SK-N-SH (cell line): ENCODE results near the gene GALNT13. TPM values are rescaled to one million over a fixed set of nuclear protein-coding genes. Genes with fewer than 3 reads are reported as not detected.

Source experiments
- CTCF ChIA-PET: fragments of 300-600, 350-600 bp; formaldehyde crosslinking; extraction: SDS; loops from one replicate; lab custom pipeline; 2021; lab: Yijun Ruan, JAX
- POLR2A ChIA-PET: fragments of 350-600 bp; sonication (Branson Sonifier 250); formaldehyde crosslinking; extraction: SDS; loops from one replicate; lab custom pipeline; 2020; ENCODE audit warnings: antibody characterized with exemption, inconsistent platforms; lab: Yijun Ruan, JAX
- DNase-seq: peaks from one replicate; pipeline ENCODE4 v3.0.0; 2012
- H2AFZ ChIP-seq: fragments of 200-600 bp; sonication (generic); 2 replicates; pipeline ENCODE4 v1.8.1; 2016; ENCODE audit warnings: antibody characterized with exemption, mild to moderate bottlenecking, low read depth
- H3F3A ChIP-seq: fragments of 200-600 bp; sonication (generic); replicated peaks from 2 replicates; pipeline ENCODE3; 2016; ENCODE audit warnings: antibody characterized with exemption, mild to moderate bottlenecking; ENCODE audit not compliant: insufficient read depth
- H3K27ac ChIP-seq, 2 experiments: fragments of 200-500 bp in 1 of 2; fragments of 200-600 bp in 1 of 2; sonication (Bioruptor generic) in 1 of 2; sonication (generic), shearing (Covaris generic) in 1 of 2; 2 replicates each; pipeline versions ENCODE4 v1.5.1 to v1.6.1; 2014 to 2016; ENCODE audit warnings: low read depth in 2 of 2, inconsistent platforms in 1 of 2, low read length in 1 of 2, mild to moderate bottlenecking in 1 of 2, mixed read lengths in 1 of 2
- H3K27me3 ChIP-seq: fragments of 200-600 bp; sonication (generic), shearing (Covaris generic); 2 replicates; pipeline ENCODE4 v1.6.1; 2016; ENCODE audit warnings: mixed run types; ENCODE audit not compliant: insufficient read depth
- H3K36me3 ChIP-seq, 2 experiments: fragments of 200-500 bp in 1 of 2; fragments of 200-600 bp in 1 of 2; sonication (Bioruptor generic) in 1 of 2; sonication (generic) in 1 of 2; replicated peaks in 1 of 2; 2 replicates each; pipeline versions ENCODE3 to v1.5.1; 2014 to 2016; ENCODE audit warnings: low read length in 1 of 2, mild to moderate bottlenecking in 1 of 2; ENCODE audit not compliant: insufficient read depth in 2 of 2, control insufficient read depth in 1 of 2
- H3K4me1 ChIP-seq, 2 experiments: fragments of 200-500 bp in 1 of 2; fragments of 200-600 bp in 1 of 2; sonication (Bioruptor generic) in 1 of 2; sonication (generic), shearing (Covaris generic) in 1 of 2; 2 replicates each; pipeline versions ENCODE4 v1.5.1 to v1.6.1; 2014 to 2016; ENCODE audit warnings: low read depth in 1 of 2, low read length in 1 of 2, mixed run types in 1 of 2; ENCODE audit not compliant: insufficient read depth in 2 of 2, control insufficient read depth in 1 of 2
- H3K4me2 ChIP-seq: fragments of 200-600 bp; sonication (generic), shearing (Covaris generic); 2 replicates; pipeline ENCODE4 v1.6.1; 2017; ENCODE audit warnings: mixed run types
- H3K4me3 ChIP-seq, 2 experiments: fragments of 200-500 bp in 1 of 2; fragments of 200-600 bp in 1 of 2; sonication (Bioruptor generic) in 1 of 2; sonication (generic), shearing (Covaris generic) in 1 of 2; 2 replicates each; pipeline versions ENCODE4 v1.5.1 to v1.8.1; 2014 to 2016; ENCODE audit warnings: low read depth in 2 of 2, inconsistent platforms in 1 of 2, low read length in 1 of 2, mild to moderate bottlenecking in 1 of 2, mixed read lengths in 1 of 2, moderate library complexity in 1 of 2
- H3K79me2 ChIP-seq: fragments of 200-600 bp; sonication (generic); 2 replicates; pipeline ENCODE4 v1.8.1; 2017; ENCODE audit warnings: mild to moderate bottlenecking; ENCODE audit not compliant: insufficient read depth
- H3K9ac ChIP-seq: fragments of 200-600 bp; sonication (generic); 2 replicates; pipeline ENCODE4 v1.6.1; 2017; ENCODE audit warnings: mixed run types
- H3K9me2 ChIP-seq: fragments of 200-600 bp; sonication (generic); 2 replicates; pipeline ENCODE4 v1.6.1; 2017; ENCODE audit warnings: mixed run types
- H3K9me3 ChIP-seq: fragments of 200-600 bp; sonication (generic); 2 replicates; pipeline ENCODE4 v1.6.1; 2017; ENCODE audit warnings: mixed run types, mild to moderate bottlenecking, moderate library complexity
- H4K20me1 ChIP-seq: fragments of 200-600 bp; sonication (generic); 2 replicates; pipeline ENCODE4 v1.6.1; 2017; ENCODE audit warnings: mild to moderate bottlenecking, mixed run types; ENCODE audit not compliant: insufficient read depth
- FOXJ3 ChIP-seq: sonication (generic); formaldehyde crosslinking; IDR thresholded peaks from 2 replicates; pipeline ENCODE4 v1.5.1; 2020; ENCODE audit warnings: mild to moderate bottlenecking, missing genetic modification reagents
- GATA2 ChIP-seq: sonication (generic); formaldehyde crosslinking; IDR thresholded peaks from 2 replicates; pipeline ENCODE4 v1.5.0; 2020; ENCODE audit warnings: mild to moderate bottlenecking, missing genetic modification reagents
- JUND ChIP-seq: IDR thresholded peaks from 2 replicates; pipeline ENCODE4 v1.4.0; 2012
- MXI1 ChIP-seq: IDR thresholded peaks from 2 replicates; pipeline ENCODE4 v1.6.1; 2012; ENCODE audit warnings: mild to moderate bottlenecking, low read depth, low read length, improper control_type of control experiment
- POLR2AphosphoS5 ChIP-seq: IDR thresholded peaks from 2 replicates; pipeline ENCODE4 v1.6.1; 2012; ENCODE audit warnings: low read depth, low read length
- SIN3A ChIP-seq: IDR thresholded peaks from 2 replicates; pipeline ENCODE4 v1.6.1; 2012; ENCODE audit warnings: low read depth, mild to moderate bottlenecking, low read length, moderate library complexity, borderline replicate concordance
- SMC3 ChIP-seq: IDR thresholded peaks from 2 replicates; pipeline ENCODE4 v1.6.1; 2012; ENCODE audit warnings: low read depth, low read length, improper control_type of control experiment
- TCF12 ChIP-seq: IDR thresholded peaks from 2 replicates; pipeline ENCODE4 v1.4.0; 2012
- WGBS: methylation state at CpG from one replicate; pipeline ENCODE4 v1.1.6; 2017; ENCODE audit warnings: low lambda C conversion rate; 5-methylcytosine and 5-hydroxymethylcytosine counted together
- polyA plus RNA-seq, 3 experiments: library from polyadenylated mRNA; depleted of rRNA; stranded (reverse); fragments of >200 nt; gene quantifications; 2 replicates each; pipeline ENCODE4 v1.2.3, GENCODE V29; 2012
- TF ChIP-seq, protein P1 (sequence below): fragments of 150-350 bp; IDR thresholded peaks from 2 replicates; pipeline ENCODE4 v1.6.1; 2016; ENCODE audit warnings: mild to moderate bottlenecking, low read depth, low read length
- TF ChIP-seq, protein P2 (sequence below): IDR thresholded peaks from 2 replicates; pipeline ENCODE4 v1.4.0; 2012; ENCODE audit warnings: low read depth
- TF ChIP-seq, protein P3 (sequence below): IDR thresholded peaks from 2 replicates; pipeline ENCODE4 v1.4.0; 2012; ENCODE audit warnings: low read depth, borderline replicate concordance

The GALNT13 gene
- polyA plus RNA-seq, 1 of the 3 experiments (the other 2 are of a cell fraction) = 0.33 TPM

DNA sequence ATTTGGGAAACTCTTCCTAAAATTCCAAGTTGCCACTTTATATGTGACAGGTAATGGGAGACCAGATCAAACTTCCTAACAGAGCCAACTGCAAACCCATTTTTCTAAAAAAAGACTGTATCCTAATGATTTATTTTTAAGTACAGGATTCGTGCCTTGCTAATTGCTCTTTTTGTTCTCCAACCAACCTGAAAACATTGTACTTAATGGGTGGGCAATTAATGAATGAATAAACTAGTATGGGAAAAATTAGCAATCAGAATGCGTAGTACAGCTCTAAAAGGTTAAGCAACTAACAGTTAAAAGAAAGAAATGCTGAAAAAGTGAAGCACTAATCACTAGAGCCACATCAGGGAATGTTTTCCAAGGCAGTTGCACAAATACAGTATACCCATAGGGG lies 609.6 kb downstream of the GALNT13 start:
- H3K4me1 ChIP-seq = no peaks in the 10 kb centered on the region
- no peak overlapping the region for H2AFZ ChIP-seq
- H3K9me3 ChIP-seq = no peaks in the 10 kb centered on the region
- H3K9me2 ChIP-seq = no peaks in the 10 kb centered on the region
- no peak overlapping the region for H3K27ac ChIP-seq
- no peaks in the 10 kb centered on the region for H3K27me3 ChIP-seq
- no peaks in the 10 kb centered on the region for H3K36me3 ChIP-seq
- H3F3A ChIP-seq = no peaks in the 10 kb centered on the region
- ChIA-PET POLR2A (no interaction called here), CTCF (no interaction called here)
- no peak overlapping the region for H3K4me3 ChIP-seq
- TF ChIP-seq GATA2 (no peak), MXI1 (no peak), JUND (no peak), FOXJ3 (CRISPR knock-in tag) (no peak), SMC3 (no peak), SIN3A (no peak), POLR2AphosphoS5 (no peak), TCF12 (no peak)
- TF ChIP-seq, protein P1, sequence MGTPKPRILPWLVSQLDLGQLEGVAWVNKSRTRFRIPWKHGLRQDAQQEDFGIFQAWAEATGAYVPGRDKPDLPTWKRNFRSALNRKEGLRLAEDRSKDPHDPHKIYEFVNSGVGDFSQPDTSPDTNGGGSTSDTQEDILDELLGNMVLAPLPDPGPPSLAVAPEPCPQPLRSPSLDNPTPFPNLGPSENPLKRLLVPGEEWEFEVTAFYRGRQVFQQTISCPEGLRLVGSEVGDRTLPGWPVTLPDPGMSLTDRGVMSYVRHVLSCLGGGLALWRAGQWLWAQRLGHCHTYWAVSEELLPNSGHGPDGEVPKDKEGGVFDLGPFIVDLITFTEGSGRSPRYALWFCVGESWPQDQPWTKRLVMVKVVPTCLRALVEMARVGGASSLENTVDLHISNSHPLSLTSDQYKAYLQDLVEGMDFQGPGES = no peak
- TF ChIP-seq, protein P2, sequence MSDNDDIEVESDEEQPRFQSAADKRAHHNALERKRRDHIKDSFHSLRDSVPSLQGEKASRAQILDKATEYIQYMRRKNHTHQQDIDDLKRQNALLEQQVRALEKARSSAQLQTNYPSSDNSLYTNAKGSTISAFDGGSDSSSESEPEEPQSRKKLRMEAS = no peak
- no peak overlapping the region for H3K9ac ChIP-seq
- DNase-seq = no peak
- H4K20me1 ChIP-seq = no peaks in the 10 kb centered on the region
- WGBS = 21% methylated on average over 2 of the region's 2 CpGs
- no peaks in the 10 kb centered on the region for H3K79me2 ChIP-seq
- H3K4me2 ChIP-seq = no peak overlapping the region

DNA sequence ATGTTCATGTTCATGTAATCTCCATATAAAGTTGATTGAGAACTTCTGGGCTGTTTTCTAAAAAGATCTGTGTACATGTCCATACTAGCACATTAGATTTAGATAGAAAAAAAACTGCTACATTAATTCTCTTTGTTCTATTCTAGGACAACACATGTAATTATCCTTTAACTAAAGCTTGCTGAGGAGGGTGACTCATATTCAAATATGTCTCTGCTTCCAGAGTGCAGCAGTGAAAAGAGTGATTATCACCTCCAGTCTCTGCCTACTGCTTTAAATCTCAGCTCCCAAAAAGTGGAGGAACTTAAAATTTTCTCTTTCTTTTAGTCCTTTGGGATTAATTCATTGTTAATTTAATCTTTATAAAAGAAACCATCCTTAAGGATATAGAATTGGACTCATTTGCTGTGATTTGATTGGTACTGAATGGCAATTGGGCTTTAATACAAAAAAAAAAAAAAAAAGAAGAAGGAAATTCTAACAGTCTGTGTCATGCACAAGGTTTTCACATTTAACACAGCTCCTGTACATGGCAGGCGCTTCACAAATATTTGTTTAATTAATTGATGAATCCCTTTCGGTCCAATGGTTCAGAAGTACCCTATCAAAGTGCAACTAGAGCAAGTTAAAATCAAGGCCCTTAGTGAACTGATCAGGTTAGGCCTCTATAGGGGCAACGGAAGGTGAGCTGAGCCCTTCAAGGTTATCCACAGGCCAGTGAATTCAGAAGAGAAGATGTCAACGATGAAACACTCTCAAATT lies 612.8 kb downstream of the GALNT13 start:
- TF ChIP-seq, protein P3, sequence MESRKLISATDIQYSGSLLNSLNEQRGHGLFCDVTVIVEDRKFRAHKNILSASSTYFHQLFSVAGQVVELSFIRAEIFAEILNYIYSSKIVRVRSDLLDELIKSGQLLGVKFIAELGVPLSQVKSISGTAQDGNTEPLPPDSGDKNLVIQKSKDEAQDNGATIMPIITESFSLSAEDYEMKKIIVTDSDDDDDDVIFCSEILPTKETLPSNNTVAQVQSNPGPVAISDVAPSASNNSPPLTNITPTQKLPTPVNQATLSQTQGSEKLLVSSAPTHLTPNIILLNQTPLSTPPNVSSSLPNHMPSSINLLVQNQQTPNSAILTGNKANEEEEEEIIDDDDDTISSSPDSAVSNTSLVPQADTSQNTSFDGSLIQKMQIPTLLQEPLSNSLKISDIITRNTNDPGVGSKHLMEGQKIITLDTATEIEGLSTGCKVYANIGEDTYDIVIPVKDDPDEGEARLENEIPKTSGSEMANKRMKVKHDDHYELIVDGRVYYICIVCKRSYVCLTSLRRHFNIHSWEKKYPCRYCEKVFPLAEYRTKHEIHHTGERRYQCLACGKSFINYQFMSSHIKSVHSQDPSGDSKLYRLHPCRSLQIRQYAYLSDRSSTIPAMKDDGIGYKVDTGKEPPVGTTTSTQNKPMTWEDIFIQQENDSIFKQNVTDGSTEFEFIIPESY = no peak
- 28% methylated on average over 4 of the region's 4 CpGs for WGBS
- Histone ChIP-seq H3K27me3 (no peaks in the 10 kb centered on the region), H3K4me2 (no peak overlapping the region), H3K79me2 (no peaks in the 10 kb centered on the region), H3K9me2 (no peaks in the 10 kb centered on the region), H3K9ac (no peak overlapping the region), H3K4me1 (no peaks in the 10 kb centered on the region), H3K36me3 (no peaks in the 10 kb centered on the region), H4K20me1 (no peaks in the 10 kb centered on the region), H3K27ac (no peak overlapping the region), H3K4me3 (no peak overlapping the region), H3K9me3 (no peaks in the 10 kb centered on the region), H2AFZ (no peak overlapping the region), H3F3A (no peaks in the 10 kb centered on the region)
- ChIA-PET CTCF (no interaction called here), POLR2A (no interaction called here)
- no peak for DNase-seq
